ENCODE data around the gene ADAM10.

ADAM10 gene

DNA sequence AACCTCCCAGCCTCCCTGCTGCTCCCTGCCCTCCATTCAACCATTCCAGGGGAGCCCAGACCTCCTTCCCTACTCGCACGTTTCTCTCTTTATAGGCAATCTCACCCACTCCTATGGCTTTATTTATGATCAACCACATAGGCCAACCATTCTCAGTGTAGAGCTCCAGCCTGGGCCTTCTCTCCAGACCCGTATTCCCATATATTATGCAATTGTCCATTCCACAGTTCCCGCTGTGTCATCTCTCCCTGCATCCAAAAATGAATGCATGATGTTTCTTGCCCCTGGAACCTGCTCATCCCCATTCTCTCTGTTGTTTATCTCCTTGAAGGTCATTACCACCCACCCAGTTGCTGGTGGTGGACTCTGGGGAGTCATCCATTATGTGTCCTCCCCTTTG lies 177.0 kb downstream of the ADAM10 start:
- H3K27ac ChIP-seq = no peak overlapping the region
- no peak for TF ChIP-seq ZFX (IDR thresholded peaks at IDR 0.05; ENCODE audit: borderline replicate concordance)
- TF ChIP-seq, protein P1, sequence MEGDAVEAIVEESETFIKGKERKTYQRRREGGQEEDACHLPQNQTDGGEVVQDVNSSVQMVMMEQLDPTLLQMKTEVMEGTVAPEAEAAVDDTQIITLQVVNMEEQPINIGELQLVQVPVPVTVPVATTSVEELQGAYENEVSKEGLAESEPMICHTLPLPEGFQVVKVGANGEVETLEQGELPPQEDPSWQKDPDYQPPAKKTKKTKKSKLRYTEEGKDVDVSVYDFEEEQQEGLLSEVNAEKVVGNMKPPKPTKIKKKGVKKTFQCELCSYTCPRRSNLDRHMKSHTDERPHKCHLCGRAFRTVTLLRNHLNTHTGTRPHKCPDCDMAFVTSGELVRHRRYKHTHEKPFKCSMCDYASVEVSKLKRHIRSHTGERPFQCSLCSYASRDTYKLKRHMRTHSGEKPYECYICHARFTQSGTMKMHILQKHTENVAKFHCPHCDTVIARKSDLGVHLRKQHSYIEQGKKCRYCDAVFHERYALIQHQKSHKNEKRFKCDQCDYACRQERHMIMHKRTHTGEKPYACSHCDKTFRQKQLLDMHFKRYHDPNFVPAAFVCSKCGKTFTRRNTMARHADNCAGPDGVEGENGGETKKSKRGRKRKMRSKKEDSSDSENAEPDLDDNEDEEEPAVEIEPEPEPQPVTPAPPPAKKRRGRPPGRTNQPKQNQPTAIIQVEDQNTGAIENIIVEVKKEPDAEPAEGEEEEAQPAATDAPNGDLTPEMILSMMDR (IDR thresholded peaks at IDR 0.05) = no peak

DNA sequence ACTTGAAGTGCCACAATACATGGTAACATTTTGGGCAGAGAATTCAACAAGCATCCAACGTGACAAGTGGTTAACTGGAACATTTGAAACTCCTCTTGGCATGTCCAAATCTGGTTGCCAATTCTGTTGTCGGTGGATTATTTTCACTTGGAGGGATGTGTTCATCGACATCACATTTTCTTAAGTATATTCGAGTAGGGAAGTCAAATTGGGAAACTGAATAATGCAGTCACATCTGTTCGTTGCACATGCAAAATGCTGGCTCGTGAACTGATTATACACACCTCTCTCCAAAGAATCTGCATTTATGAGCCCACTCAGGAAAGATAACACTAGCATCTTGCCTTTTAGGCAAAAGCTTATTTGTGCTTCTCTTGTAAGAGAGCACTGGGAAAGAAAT lies 178.0 kb downstream of the ADAM10 start:
- TF ChIP-seq, protein P1 (IDR thresholded peaks at IDR 0.05) = no peak
- no peak for TF ChIP-seq ZFX (IDR thresholded peaks at IDR 0.05; ENCODE audit: borderline replicate concordance)

DNA sequence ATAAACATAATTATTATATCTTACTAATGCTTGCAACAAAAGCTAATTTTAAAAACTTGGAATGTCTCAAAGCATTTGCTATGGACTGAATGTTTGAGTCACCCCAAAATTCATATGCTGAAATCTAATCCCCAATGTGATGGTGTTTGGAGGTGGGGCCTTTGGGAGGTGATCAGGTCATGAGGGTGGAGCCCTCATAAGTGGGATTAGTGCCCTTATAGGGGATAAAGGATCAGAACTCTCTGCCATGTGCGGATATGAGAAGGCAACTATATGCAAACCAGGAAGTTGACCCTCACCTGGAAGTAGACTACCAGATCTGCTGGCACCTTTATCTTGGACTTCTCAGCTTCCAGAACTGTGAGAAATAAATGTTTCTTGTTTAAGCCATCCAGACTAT lies 180.1 kb downstream of the ADAM10 start:
- no peak for TF ChIP-seq ZFX (IDR thresholded peaks at IDR 0.05; ENCODE audit: borderline replicate concordance)
- TF ChIP-seq, protein P1 (IDR thresholded peaks at IDR 0.05) = no peak
- no peak overlapping the region for H3K27ac ChIP-seq

More for the DNA sequence above, 178.0 kb downstream of the ADAM10 start:
- no peak overlapping the region for H3K27ac ChIP-seq

DNA sequence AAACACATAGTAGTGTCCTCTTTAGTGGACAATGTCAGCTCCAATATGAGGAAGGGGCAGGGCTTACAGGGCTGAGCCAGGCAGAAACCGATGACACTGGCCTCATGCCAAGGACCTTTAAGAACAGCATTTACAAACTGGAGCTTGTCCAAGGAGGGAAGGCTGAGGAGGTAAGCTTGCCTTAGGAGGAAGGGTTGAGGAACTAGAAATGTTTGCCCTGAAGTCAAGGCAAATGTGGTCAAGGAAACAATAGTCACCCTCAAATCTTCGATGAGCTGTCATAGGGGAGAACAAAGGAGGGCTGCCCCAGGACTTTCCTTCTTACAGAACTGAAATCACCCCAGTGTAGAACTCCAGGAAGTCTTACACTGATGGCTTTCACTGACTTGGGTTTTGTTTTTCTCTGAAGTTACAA lies 181.3 kb downstream of the ADAM10 start:
- no peak overlapping the region for H3K27ac ChIP-seq
- TF ChIP-seq, protein P1 (IDR thresholded peaks at IDR 0.05) = no peak
- TF ChIP-seq ZFX (IDR thresholded peaks at IDR 0.05; ENCODE audit: borderline replicate concordance) = no peak

DNA sequence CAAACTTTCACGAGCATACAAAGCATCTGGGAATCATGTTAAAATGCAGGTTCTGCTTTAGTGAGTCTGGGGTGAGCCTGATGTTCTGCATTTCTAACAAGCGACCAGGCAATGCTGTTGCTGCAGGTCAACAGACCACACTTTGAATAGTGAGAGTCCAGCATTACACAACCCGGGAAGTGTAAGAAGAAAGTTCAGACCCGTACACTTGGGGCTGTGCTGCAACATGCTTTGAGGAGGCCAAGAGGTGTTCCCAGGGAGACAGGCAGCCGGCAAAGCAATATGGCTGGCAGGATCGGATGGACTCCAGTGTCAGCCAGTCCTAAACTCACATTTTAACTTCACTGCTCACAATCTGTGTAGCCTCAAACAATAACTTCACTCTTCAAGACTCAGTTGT lies 183.5 kb downstream of the ADAM10 start:
- no peak for TF ChIP-seq ZFX (IDR thresholded peaks at IDR 0.05; ENCODE audit: borderline replicate concordance)
- TF ChIP-seq, protein P1 (IDR thresholded peaks at IDR 0.05) = no peak
- no peak overlapping the region for H3K27ac ChIP-seq

DNA sequence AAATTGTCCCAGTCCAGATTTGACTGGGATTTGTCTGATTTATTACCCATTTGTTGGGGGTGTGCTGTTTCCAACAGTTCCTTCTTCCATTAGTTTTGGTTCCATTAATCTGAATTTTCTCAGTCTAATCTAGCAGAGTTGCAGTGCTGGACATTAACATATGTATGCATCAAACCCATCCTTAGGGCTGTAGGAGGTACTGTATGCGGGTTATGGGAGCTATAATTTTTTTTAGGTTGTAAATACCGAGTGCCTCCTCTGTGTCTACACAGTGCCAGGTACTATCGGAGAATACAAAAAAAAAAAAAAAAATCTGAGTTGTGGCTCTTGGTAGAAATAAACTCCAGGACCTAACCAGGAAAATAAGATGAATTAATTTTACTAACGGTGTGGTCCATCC lies 183.9 kb downstream of the ADAM10 start:
- no peak overlapping the region for H3K27ac ChIP-seq
- TF ChIP-seq, protein P1 (IDR thresholded peaks at IDR 0.05) = no peak
- no peak for TF ChIP-seq ZFX (IDR thresholded peaks at IDR 0.05; ENCODE audit: borderline replicate concordance)

DNA sequence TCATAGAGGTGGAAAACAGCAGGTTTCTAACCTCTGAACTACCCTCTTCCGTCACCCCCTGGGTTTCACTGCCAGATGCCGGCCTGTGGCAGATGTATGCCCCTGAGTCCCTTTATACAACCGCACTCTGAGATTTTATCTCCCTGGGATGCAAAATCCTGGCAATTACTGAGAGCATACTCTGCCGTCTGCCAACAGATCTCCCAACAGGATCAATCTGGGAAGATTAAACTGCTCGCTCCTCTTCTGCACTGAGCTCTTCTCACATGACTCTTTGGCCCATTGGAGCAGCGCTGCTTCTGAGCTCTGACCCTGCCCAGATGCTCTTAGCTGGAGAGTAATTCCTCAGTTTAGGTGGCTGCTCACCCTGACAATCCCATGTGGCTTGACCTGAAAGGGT lies 184.5 kb downstream of the ADAM10 start:
- TF ChIP-seq, protein P1 (IDR thresholded peaks at IDR 0.05) = no peak
- TF ChIP-seq ZFX (IDR thresholded peaks at IDR 0.05; ENCODE audit: borderline replicate concordance) = no peak

More for the DNA sequence above, 184.5 kb downstream of the ADAM10 start:
- no peak overlapping the region for H3K27ac ChIP-seq
